Measurements from ENCODE around the gene MRM1. TPM values are rescaled to one million over a fixed set of nuclear protein-coding genes. Genes with fewer than 3 reads are reported as not detected.

MRM1 gene
- total RNA-seq (2014; rRNA removed; shearing (Covaris generic)), result 20.4 and 22.9 TPM in 2 replicates
- 7.6 and 8.4 TPM in 2 replicates for polyA plus RNA-seq (2016; fragmentation: Nextera tagmentation; extraction: Ambion mirVana)
- long read RNA-seq, partial matches to known transcripts, result 0 of 4 reads
- long read RNA-seq, other reads (novel, unspliced or antisense), result 0 of 4 reads

DNA sequence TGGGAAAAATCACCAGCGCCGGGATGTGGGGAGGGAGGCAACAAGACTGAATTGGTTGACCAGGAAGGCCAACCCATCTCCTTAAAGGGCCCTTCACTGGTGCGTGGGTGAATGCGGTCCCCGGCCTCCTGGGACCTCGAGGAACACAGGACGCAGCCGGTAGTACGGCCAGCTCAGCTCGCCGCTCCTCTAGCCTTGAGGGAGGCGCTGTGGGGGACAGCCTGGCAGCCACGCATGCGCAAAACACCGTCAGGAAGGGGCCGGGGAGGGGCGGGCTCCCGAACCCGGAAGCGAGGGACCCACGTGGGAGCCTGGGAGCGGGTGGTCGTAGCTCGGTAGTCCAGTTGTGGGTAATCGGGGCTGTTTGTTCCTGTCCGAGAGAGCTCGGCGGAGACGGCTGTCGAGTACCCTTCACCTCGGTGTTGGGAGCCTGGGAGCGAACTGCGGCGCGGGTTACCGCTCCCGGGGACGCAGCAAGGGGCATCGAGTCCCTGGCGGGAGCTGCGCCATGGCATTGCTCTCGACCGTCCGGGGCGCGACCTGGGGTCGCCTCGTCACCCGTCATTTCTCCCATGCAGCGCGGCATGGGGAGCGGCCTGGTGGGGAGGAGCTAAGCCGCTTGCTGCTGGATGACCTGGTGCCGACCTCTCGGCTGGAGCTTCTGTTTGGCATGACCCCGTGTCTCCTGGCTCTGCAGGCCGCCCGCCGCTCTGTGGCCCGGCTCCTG, at the start of gene MRM1:
Gene MRM1, plus strand, starts transcription at position 281 of the 727 bp plus-strand sequence. Its CDS starts 228 bp downstream, at position 509.
- H3K36me3 Mint-ChIP-seq (ENCODE audit: low read depth), result peaks cover 35% of the 10 kb centered on the region
- TF ChIP-seq ZNF331 (CRISPR knock-in tag; IDR thresholded peaks at IDR 0.05; ENCODE audit: low read depth) (no peak), CTCF (conservative IDR thresholded peaks at IDR 0.05; ENCODE audit: low read depth in 2 of 2) (peak in 1 of 2 experiments; percentile 35; a peak in 2 of 4 replicates), STAT1 (IDR thresholded peaks at IDR 0.05; ENCODE audit: unreplicated experiment) (no peak), EZH2phosphoT487 (IDR thresholded peaks at IDR 0.05; ENCODE audit: unreplicated experiment) (no peak), EZH2 (IDR thresholded peaks at IDR 0.05; ENCODE audit: low read depth, unreplicated experiment) (no peak), JUNB (IDR thresholded peaks at IDR 0.05; ENCODE audit: unreplicated experiment) (no peak), POLR2AphosphoS5 (IDR thresholded peaks at IDR 0.05; ENCODE audit: low read depth) (peak; percentile 95), ZNF114 (CRISPR knock-in tag; IDR thresholded peaks at IDR 0.05) (no peak), ETS1 (IDR thresholded peaks at IDR 0.05) (no peak; the same call in 1 of the 2 replicates), CREB1 (CRISPR knock-in tag; IDR thresholded peaks at IDR 0.05; ENCODE audit: low read depth) (no peak), NANOG (IDR thresholded peaks at IDR 0.05; ENCODE audit: borderline replicate concordance) (no peak)
- TF ChIP-seq, protein P1, sequence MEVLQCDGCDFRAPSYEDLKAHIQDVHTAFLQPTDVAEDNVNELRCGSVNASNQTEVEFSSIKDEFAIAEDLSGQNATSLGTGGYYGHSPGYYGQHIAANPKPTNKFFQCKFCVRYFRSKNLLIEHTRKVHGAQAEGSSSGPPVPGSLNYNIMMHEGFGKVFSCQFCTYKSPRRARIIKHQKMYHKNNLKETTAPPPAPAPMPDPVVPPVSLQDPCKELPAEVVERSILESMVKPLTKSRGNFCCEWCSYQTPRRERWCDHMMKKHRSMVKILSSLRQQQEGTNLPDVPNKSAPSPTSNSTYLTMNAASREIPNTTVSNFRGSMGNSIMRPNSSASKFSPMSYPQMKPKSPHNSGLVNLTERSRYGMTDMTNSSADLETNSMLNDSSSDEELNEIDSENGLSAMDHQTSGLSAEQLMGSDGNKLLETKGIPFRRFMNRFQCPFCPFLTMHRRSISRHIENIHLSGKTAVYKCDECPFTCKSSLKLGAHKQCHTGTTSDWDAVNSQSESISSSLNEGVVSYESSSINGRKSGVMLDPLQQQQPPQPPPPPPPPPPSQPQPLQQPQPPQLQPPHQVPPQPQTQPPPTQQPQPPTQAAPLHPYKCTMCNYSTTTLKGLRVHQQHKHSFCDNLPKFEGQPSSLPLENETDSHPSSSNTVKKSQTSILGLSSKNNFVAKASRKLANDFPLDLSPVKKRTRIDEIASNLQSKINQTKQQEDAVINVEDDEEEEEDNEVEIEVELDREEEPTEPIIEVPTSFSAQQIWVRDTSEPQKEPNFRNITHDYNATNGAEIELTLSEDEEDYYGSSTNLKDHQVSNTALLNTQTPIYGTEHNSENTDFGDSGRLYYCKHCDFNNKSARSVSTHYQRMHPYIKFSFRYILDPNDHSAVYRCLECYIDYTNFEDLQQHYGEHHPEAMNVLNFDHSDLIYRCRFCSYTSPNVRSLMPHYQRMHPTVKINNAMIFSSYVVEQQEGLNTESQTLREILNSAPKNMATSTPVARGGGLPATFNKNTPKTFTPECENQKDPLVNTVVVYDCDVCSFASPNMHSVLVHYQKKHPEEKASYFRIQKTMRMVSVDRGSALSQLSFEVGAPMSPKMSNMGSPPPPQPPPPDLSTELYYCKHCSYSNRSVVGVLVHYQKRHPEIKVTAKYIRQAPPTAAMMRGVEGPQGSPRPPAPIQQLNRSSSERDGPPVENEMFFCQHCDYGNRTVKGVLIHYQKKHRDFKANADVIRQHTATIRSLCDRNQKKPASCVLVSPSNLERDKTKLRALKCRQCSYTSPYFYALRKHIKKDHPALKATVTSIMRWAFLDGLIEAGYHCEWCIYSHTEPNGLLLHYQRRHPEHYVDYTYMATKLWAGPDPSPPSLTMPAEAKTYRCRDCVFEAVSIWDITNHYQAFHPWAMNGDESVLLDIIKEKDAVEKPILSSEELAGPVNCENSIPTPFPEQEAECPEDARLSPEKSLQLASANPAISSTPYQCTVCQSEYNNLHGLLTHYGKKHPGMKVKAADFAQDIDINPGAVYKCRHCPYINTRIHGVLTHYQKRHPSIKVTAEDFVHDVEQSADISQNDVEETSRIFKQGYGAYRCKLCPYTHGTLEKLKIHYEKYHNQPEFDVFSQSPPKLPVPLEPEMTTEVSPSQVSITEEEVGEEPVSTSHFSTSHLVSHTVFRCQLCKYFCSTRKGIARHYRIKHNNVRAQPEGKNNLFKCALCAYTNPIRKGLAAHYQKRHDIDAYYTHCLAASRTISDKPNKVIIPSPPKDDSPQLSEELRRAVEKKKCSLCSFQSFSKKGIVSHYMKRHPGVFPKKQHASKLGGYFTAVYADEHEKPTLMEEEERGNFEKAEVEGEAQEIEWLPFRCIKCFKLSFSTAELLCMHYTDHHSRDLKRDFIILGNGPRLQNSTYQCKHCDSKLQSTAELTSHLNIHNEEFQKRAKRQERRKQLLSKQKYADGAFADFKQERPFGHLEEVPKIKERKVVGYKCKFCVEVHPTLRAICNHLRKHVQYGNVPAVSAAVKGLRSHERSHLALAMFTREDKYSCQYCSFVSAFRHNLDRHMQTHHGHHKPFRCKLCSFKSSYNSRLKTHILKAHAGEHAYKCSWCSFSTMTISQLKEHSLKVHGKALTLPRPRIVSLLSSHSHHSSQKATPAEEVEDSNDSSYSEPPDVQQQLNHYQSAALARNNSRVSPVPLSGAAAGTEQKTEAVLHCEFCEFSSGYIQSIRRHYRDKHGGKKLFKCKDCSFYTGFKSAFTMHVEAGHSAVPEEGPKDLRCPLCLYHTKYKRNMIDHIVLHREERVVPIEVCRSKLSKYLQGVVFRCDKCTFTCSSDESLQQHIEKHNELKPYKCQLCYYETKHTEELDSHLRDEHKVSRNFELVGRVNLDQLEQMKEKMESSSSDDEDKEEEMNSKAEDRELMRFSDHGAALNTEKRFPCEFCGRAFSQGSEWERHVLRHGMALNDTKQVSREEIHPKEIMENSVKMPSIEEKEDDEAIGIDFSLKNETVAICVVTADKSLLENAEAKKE (CRISPR knock-in tag; IDR thresholded peaks at IDR 0.05), result no peak
- TF ChIP-seq, protein P2, sequence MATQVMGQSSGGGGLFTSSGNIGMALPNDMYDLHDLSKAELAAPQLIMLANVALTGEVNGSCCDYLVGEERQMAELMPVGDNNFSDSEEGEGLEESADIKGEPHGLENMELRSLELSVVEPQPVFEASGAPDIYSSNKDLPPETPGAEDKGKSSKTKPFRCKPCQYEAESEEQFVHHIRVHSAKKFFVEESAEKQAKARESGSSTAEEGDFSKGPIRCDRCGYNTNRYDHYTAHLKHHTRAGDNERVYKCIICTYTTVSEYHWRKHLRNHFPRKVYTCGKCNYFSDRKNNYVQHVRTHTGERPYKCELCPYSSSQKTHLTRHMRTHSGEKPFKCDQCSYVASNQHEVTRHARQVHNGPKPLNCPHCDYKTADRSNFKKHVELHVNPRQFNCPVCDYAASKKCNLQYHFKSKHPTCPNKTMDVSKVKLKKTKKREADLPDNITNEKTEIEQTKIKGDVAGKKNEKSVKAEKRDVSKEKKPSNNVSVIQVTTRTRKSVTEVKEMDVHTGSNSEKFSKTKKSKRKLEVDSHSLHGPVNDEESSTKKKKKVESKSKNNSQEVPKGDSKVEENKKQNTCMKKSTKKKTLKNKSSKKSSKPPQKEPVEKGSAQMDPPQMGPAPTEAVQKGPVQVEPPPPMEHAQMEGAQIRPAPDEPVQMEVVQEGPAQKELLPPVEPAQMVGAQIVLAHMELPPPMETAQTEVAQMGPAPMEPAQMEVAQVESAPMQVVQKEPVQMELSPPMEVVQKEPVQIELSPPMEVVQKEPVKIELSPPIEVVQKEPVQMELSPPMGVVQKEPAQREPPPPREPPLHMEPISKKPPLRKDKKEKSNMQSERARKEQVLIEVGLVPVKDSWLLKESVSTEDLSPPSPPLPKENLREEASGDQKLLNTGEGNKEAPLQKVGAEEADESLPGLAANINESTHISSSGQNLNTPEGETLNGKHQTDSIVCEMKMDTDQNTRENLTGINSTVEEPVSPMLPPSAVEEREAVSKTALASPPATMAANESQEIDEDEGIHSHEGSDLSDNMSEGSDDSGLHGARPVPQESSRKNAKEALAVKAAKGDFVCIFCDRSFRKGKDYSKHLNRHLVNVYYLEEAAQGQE (IDR thresholded peaks at IDR 0.05; ENCODE audit: unreplicated experiment), result peak; percentile 6
- Histone ChIP-seq H3K9me2 (ENCODE audit: insufficient read depth) (no peaks in the 10 kb centered on the region), H2AFZ (peak within 1 kb of the TSS; percentile 94), H3K36me3 (ENCODE audit: insufficient read depth) (no peaks in the 10 kb centered on the region), H3K27me3 (ENCODE audit: insufficient read depth) (no peaks in the 10 kb centered on the region), H3K27ac (ENCODE audit: low read depth) (peak within 1 kb of the TSS; percentile 86), H3K4me2 (peak within 1 kb of the TSS; percentile 91), H3F3A (replicated peaks; ENCODE audit: low read depth) (peaks cover 15% of the 10 kb centered on the region), H4K20me1 (replicated peaks; ENCODE audit: insufficient read depth) (peaks cover 25% of the 10 kb centered on the region), H3K4me3 (peak within 1 kb of the TSS; percentile 92), H3K79me2 (replicated peaks; ENCODE audit: insufficient read depth) (peaks cover 39% of the 10 kb centered on the region), H3K4me1 (ENCODE audit: insufficient read depth) (peaks cover 23% of the 10 kb centered on the region)
- peak; percentile 96 for DNase-seq (ENCODE audit: low spot score)
- H3K9me3 Mint-ChIP-seq, result no peaks in the 10 kb centered on the region
- H3K27me3 Mint-ChIP-seq (ENCODE audit: insufficient read depth, low read depth, poor library complexity), result peaks cover 19% of the 10 kb centered on the region
- ATAC-seq, result peak; percentile 83
- peaks cover 25% of the 10 kb centered on the region for H3K4me1 Mint-ChIP-seq
- H3K4me3 Mint-ChIP-seq, result peak within 1 kb of the TSS; percentile 87
- peak within 1 kb of the TSS; percentile 95 for H3K27ac Mint-ChIP-seq
